Mesothelial cell of epicardium (in vitro differentiated cells): ENCODE results near the gene SIPA1L3. TPM values are rescaled to one million over a fixed set of nuclear protein-coding genes. Genes with fewer than 3 reads are reported as not detected.
"Not testable (repeated sequence)": the region's sequence is repeated elsewhere in the genome, so short reads cannot be mapped to it uniquely, and the experiment has no call there.

ENCODE experiments used
- DNase-seq, 2 experiments: peaks; one replicate each; pipeline ENCODE4 v3.0.0; 2021; ENCODE audit warnings: low spot score in 2 of 2; ENCODE audit not compliant: unreplicated experiment in 2 of 2
- H3K27ac Mint-ChIP-seq: 2 replicates; pipeline ENCODE4 v1.8.0; 2021; ENCODE audit warnings: mixed read lengths
- H3K27me3 Mint-ChIP-seq: 2 replicates; pipeline ENCODE4 v1.8.0; 2021; ENCODE audit warnings: low read depth, mixed read lengths
- H3K36me3 Mint-ChIP-seq: 2 replicates; pipeline ENCODE4 v1.8.0; 2021; ENCODE audit warnings: mixed read lengths
- H3K4me1 Mint-ChIP-seq: 2 replicates; pipeline ENCODE4 v1.8.0; 2021; ENCODE audit warnings: mixed read lengths
- H3K4me3 Mint-ChIP-seq: 2 replicates; pipeline ENCODE4 v1.8.0; 2021; ENCODE audit warnings: mild to moderate bottlenecking, moderate library complexity, mixed read lengths
- H3K9me3 Mint-ChIP-seq: 2 replicates; pipeline ENCODE4 v1.8.0; 2021; ENCODE audit warnings: mixed read lengths
- CTCF ChIP-seq: fragments of 200-600 bp; sonication (generic); IDR thresholded peaks from one replicate; pipeline ENCODE4 v1.5.0; 2021; ENCODE audit warnings: antibody characterized with exemption; ENCODE audit not compliant: unreplicated experiment
- total RNA-seq: library from RNA; stranded (reverse); gene quantifications from 3 replicates; pipeline ENCODE4 v1.2.1, GENCODE V29; 2021

Gene SIPA1L3
- total RNA-seq, 1 donor from 2014 or later, result 58.2 TPM

GRCh38 chr19:38223119-38223523, 316.1 kb downstream of the SIPA1L3 start:
- TF ChIP-seq CTCF, result no peak
- Mint-ChIP-seq H3K27me3 (peaks cover 24% of the 10 kb centered on the region), H3K36me3 (no peaks in the 10 kb centered on the region), H3K4me3 (peak overlapping the region; percentile 76), H3K9me3 (no peaks in the 10 kb centered on the region), H3K27ac (no peak overlapping the region), H3K4me1 (peaks cover 10% of the 10 kb centered on the region)
- DNase-seq, result no peak

- Mint-ChIP-seq H3K4me3 (peak overlapping the region; percentile 76), H3K27ac (no peak overlapping the region), H3K4me1 (peaks cover 12% of the 10 kb centered on the region), H3K27me3 (peaks cover 26% of the 10 kb centered on the region), H3K9me3 (no peaks in the 10 kb centered on the region), H3K36me3 (no peaks in the 10 kb centered on the region)
- TF ChIP-seq CTCF, result no peak
- DNase-seq, result no peak
These were observed 316.6 kb downstream of the SIPA1L3 start for GRCh38 chr19:38223617-38224013.

DNA sequence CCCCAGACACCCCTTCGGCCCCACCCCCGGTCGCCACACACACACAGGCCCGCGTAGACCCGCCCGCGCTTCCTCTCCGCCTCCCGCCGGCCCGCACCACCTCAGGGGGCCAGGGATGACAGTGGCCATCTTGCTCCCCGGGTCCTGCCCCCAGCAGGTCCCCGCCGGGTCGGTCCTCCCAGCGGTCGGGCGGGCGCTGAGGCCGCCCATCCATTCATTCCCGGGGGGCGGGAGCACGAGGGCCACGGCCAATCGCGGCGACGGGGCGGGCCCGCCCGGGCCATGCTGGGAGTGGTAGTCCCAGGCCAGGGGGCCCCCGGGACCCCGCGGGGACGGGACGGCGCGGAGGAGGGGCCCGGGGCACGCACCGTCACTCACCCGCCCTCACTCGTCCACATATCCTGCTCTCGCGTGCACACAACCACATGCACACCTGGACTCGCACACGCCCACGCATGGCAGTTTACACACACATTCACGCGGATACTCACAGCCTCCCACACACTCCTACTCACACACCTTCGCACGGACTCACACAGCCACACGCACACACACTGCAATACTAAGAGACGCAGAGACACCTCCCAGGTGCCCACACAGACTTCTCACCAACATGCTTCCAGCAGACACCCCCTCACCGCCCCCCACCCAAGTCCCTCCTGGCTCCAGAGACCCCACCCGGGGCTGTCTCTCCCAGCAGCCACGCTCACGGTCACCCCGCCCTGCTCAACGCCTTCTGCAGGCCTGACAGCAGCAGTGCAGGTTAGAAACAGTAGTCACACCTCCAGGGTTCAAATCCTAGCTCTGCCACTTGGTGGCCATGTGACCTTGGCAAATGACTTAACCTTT, 317.2 kb downstream of the SIPA1L3 start, which contains the start of gene DPF1:
Gene DPF1, minus strand, starts transcription at position 209 of the 849 bp plus-strand sequence. Its CDS starts 80 bp downstream, at position 129.
- peaks cover 32% of the 10 kb centered on the region for H3K27me3 Mint-ChIP-seq
- peak within 1 kb of the TSS; percentile 76 for H3K4me3 Mint-ChIP-seq
- H3K36me3 Mint-ChIP-seq, result no peaks in the 10 kb centered on the region
- H3K4me1 Mint-ChIP-seq, result peaks cover 12% of the 10 kb centered on the region
- peak; percentile 13 for TF ChIP-seq CTCF
- peak within 1 kb of the TSS; percentile 55 for H3K27ac Mint-ChIP-seq
- peak; percentile 65 to 79 for DNase-seq
- no peaks in the 10 kb centered on the region for H3K9me3 Mint-ChIP-seq

GRCh38 chr19:38224863-38225218, 317.8 kb downstream of the SIPA1L3 start:
- Mint-ChIP-seq H3K27me3 (peaks cover 33% of the 10 kb centered on the region), H3K4me3 (peak overlapping the region; percentile 76), H3K4me1 (peaks cover 12% of the 10 kb centered on the region)
- not testable (repeated sequence) for DNase-seq, H3K36me3 Mint-ChIP-seq, H3K27ac Mint-ChIP-seq, H3K9me3 Mint-ChIP-seq
- peak; percentile 5 for TF ChIP-seq CTCF

- H3K4me3 Mint-ChIP-seq, result peak overlapping the region; percentile 25
- TF ChIP-seq CTCF, result no peak
- no peaks in the 10 kb centered on the region for H3K36me3 Mint-ChIP-seq
- no peak for DNase-seq
- peaks cover 54% of the 10 kb centered on the region for H3K27me3 Mint-ChIP-seq
- H3K4me1 Mint-ChIP-seq, result peaks cover 12% of the 10 kb centered on the region
- no peaks in the 10 kb centered on the region for H3K9me3 Mint-ChIP-seq
- H3K27ac Mint-ChIP-seq, result no peak overlapping the region
These were observed 320.4 kb downstream of the SIPA1L3 start for GRCh38 chr19:38227287-38228004.
